H9 (cell line): ENCODE measurements around the gene CRY1. TPM values are rescaled to one million over a fixed set of nuclear protein-coding genes. Genes with fewer than 3 reads are reported as not detected.

Experiments
- DNase-seq: peaks from one replicate; pipeline ENCODE4 v3.0.0-alpha.2; 2017
- H2AFZ ChIP-seq: one replicate; pipeline ENCODE4 v1.6.1; 2013; ENCODE audit warnings: mild to moderate bottlenecking, low read length, control low read depth, moderate library complexity
- H2AK5ac ChIP-seq: 2 replicates; pipeline ENCODE4 v1.6.1; 2013; ENCODE audit warnings: low read length, control low read depth, mixed read lengths; ENCODE audit not compliant: insufficient read length
- H2BK120ac ChIP-seq: one replicate; pipeline ENCODE4 v1.6.1; 2013; ENCODE audit warnings: low read depth, mild to moderate bottlenecking, low read length, control low read depth, inconsistent platforms; ENCODE audit not compliant: poor library complexity, severe bottlenecking
- H2BK12ac ChIP-seq: 2 replicates; pipeline ENCODE4 v1.6.1; 2013; ENCODE audit warnings: low read length, control low read depth, mixed read lengths, low read depth; ENCODE audit not compliant: insufficient read length
- H2BK15ac ChIP-seq: 2 replicates; pipeline ENCODE4 v1.6.1; 2013; ENCODE audit warnings: low read depth, low read length, control low read depth
- H2BK20ac ChIP-seq: one replicate; pipeline ENCODE4 v1.6.1; 2013; ENCODE audit warnings: low read depth, mild to moderate bottlenecking, low read length, control low read depth, inconsistent platforms; ENCODE audit not compliant: poor library complexity, severe bottlenecking
- H2BK5ac ChIP-seq: 2 replicates; pipeline ENCODE4 v1.6.1; 2013; ENCODE audit warnings: low read length, control low read depth, mixed read lengths; ENCODE audit not compliant: insufficient read length
- H3K14ac ChIP-seq: 2 replicates; pipeline ENCODE4 v1.6.1; 2013; ENCODE audit warnings: low read length, control low read depth; ENCODE audit not compliant: insufficient read depth
- H3K18ac ChIP-seq: 2 replicates; pipeline ENCODE4 v1.6.1; 2013; ENCODE audit warnings: low read depth, mild to moderate bottlenecking, mixed read lengths, low read length, control low read depth; ENCODE audit not compliant: insufficient read length
- H3K23ac ChIP-seq: 2 replicates; pipeline ENCODE4 v1.6.1; 2013; ENCODE audit warnings: low read length, control low read depth, mixed read lengths, low read depth; ENCODE audit not compliant: insufficient read length
- H3K23me2 ChIP-seq: 2 replicates; pipeline ENCODE4 v1.6.1; 2013; ENCODE audit warnings: low read depth, mild to moderate bottlenecking, mixed read lengths, low read length, control low read depth; ENCODE audit not compliant: insufficient read length, poor library complexity, severe bottlenecking
- H3K27ac ChIP-seq: 2 replicates; pipeline ENCODE4 v1.5.1; 2013; ENCODE audit warnings: low read length, control low read depth, mixed read lengths, low read depth; ENCODE audit not compliant: insufficient read length
- H3K27me3 ChIP-seq: 2 replicates; pipeline ENCODE4 v1.6.1; 2013; ENCODE audit warnings: low read length, control low read depth, inconsistent platforms; ENCODE audit not compliant: insufficient read depth
- H3K4ac ChIP-seq: 2 replicates; pipeline ENCODE4 v1.6.1; 2013; ENCODE audit warnings: low read depth, mild to moderate bottlenecking, control low read depth, inconsistent platforms, low read length, moderate library complexity
- H3K4me1 ChIP-seq: 2 replicates; pipeline ENCODE4 v1.6.1; 2013; ENCODE audit warnings: low read length, control low read depth, inconsistent platforms; ENCODE audit not compliant: insufficient read depth
- H3K4me2 ChIP-seq: 2 replicates; pipeline ENCODE4 v1.6.1; 2013; ENCODE audit warnings: low read length, control low read depth, mixed read lengths; ENCODE audit not compliant: insufficient read length, insufficient read depth
- H3K56ac ChIP-seq: 2 replicates; pipeline ENCODE4 v1.6.1; 2013; ENCODE audit warnings: low read depth, mild to moderate bottlenecking, mixed read lengths, low read length, control low read depth; ENCODE audit not compliant: insufficient read length
- H3K79me1 ChIP-seq: 2 replicates; pipeline ENCODE4 v1.6.1; 2013; ENCODE audit warnings: low read depth, mild to moderate bottlenecking, moderate library complexity, low read length, control low read depth, inconsistent platforms; ENCODE audit not compliant: insufficient read depth, poor library complexity, severe bottlenecking
- H3K79me2 ChIP-seq: 2 replicates; pipeline ENCODE4 v1.6.1; 2013; ENCODE audit warnings: low read length, control low read depth, inconsistent platforms; ENCODE audit not compliant: insufficient read depth
- H3K9ac ChIP-seq: 2 replicates; pipeline ENCODE4 v1.6.1; 2013; ENCODE audit warnings: low read length, control low read depth, mixed read lengths; ENCODE audit not compliant: insufficient read length; ENCODE audit errors: extremely low read depth
- H3K9me3 ChIP-seq: one replicate; pipeline ENCODE4 v1.6.1; 2013; ENCODE audit warnings: low read depth, low read length, inconsistent platforms; ENCODE audit not compliant: control insufficient read depth
- H3T11ph ChIP-seq: one replicate; pipeline ENCODE4 v1.6.1; 2013; ENCODE audit warnings: mild to moderate bottlenecking, low read length, control low read depth, inconsistent platforms
- H4K20me1 ChIP-seq: one replicate; pipeline ENCODE4 v1.6.1; 2013; ENCODE audit not compliant: control insufficient read depth, insufficient read length, insufficient read depth
- H4K5ac ChIP-seq: 2 replicates; pipeline ENCODE4 v1.6.1; 2013; ENCODE audit warnings: low read depth, mild to moderate bottlenecking, mixed read lengths, low read length, control low read depth; ENCODE audit not compliant: insufficient read length
- H4K8ac ChIP-seq: replicated peaks from 2 replicates; pipeline ENCODE4 v1.6.1; 2013; ENCODE audit warnings: low read length, control low read depth, mixed read lengths, low read depth; ENCODE audit not compliant: insufficient read length
- H4K91ac ChIP-seq: 2 replicates; pipeline ENCODE4 v1.6.1; 2013; ENCODE audit warnings: low read depth, mild to moderate bottlenecking, moderate library complexity, mixed read lengths, low read length, control low read depth; ENCODE audit not compliant: insufficient read length
- H3K27ac Mint-ChIP-seq, 3 experiments: 2 replicates in 2 of 3; 3 replicates in 1 of 3; pipeline ENCODE4 v1.8.0; 2020 to 2021; ENCODE audit warnings: mixed read lengths in 3 of 3, mild to moderate bottlenecking in 1 of 3, moderate library complexity in 1 of 3
- H3K27me3 Mint-ChIP-seq: 2 replicates; pipeline ENCODE4 v1.8.0; 2021; ENCODE audit warnings: low read depth, mild to moderate bottlenecking, moderate library complexity, mixed read lengths
- H3K36me3 Mint-ChIP-seq, 3 experiments: 2 replicates in 2 of 3; 3 replicates in 1 of 3; pipeline ENCODE4 v1.8.0; 2020 to 2021; ENCODE audit warnings: low read depth in 3 of 3, mixed read lengths in 3 of 3; ENCODE audit not compliant: insufficient read depth in 1 of 3
- H3K4me1 Mint-ChIP-seq, 2 experiments: 2 replicates each; pipeline ENCODE4 v1.8.0; 2020; ENCODE audit warnings: mixed read lengths in 2 of 2
- H3K4me3 Mint-ChIP-seq, 2 experiments: 2 replicates in 1 of 2; 3 replicates in 1 of 2; pipeline ENCODE4 v1.8.0; 2020 to 2021; ENCODE audit warnings: mild to moderate bottlenecking in 2 of 2, mixed read lengths in 2 of 2, moderate library complexity in 1 of 2
- H3K9me3 Mint-ChIP-seq, 2 experiments: 2 replicates in 1 of 2; 3 replicates in 1 of 2; pipeline ENCODE4 v1.8.0; 2020; ENCODE audit warnings: mild to moderate bottlenecking in 2 of 2, mixed read lengths in 2 of 2, moderate library complexity in 1 of 2
- CTCF ChIP-seq: fragments of 200-600 bp; sonication (generic); conservative IDR thresholded peaks from 3 replicates; pipeline ENCODE4 v1.8.0; 2021; ENCODE audit warnings: antibody characterized with exemption, mild to moderate bottlenecking
- WGBS: extraction: QIAGEN DNeasy Blood & Tissue Kit; methylation state at CpG from one replicate; pipeline ENCODE4 v1.1.7; 2013; ENCODE audit warnings: missing lambda C conversion rate, low lambda C conversion rate, mixed read lengths; ENCODE audit not compliant: insufficient read length; ENCODE audit errors: extremely low coverage; 5-methylcytosine and 5-hydroxymethylcytosine counted together
- total RNA-seq: library from RNA; stranded (reverse); gene quantifications from 2 replicates; pipeline ENCODE4 v1.2.1, GENCODE V29; 2021

CRY1 gene
- total RNA-seq, 1 experiment from 2014 or later = 23.5 TPM

- H2BK120ac ChIP-seq = no peak overlapping the region
- Mint-ChIP-seq H3K9me3 (no peaks in the 10 kb centered on the region; a peak in 1 of 5 replicates), H3K27ac (no peak overlapping the region), H3K4me1 (peaks cover 18 to 22% of the 10 kb centered on the region in 2 experiments), H3K27me3 (no peaks in the 10 kb centered on the region; the same call in 1 of the 2 replicates), H3K4me3 (no peak overlapping the region), H3K36me3 (peaks cover 13 to 25% (median 21%) of the 10 kb centered on the region in 3 experiments; a peak in 6 of 7 replicates)
- no peak for DNase-seq
- H3K79me2 ChIP-seq = no peaks in the 10 kb centered on the region
- no peak overlapping the region for H2BK20ac ChIP-seq
- H4K91ac ChIP-seq = no peak overlapping the region
- no peak overlapping the region for H3K4ac ChIP-seq
- no peaks in the 10 kb centered on the region for H3K27me3 ChIP-seq
- H2AK5ac ChIP-seq = no peak overlapping the region
- no peaks in the 10 kb centered on the region for H3K9me3 ChIP-seq
- H2BK12ac ChIP-seq = no peak overlapping the region
- H3K23me2 ChIP-seq = peaks cover 6% of the 10 kb centered on the region
- no CpG with 5 or more reads among the region's 6 CpGs for WGBS
- H3K23ac ChIP-seq = no peak overlapping the region
- H3K56ac ChIP-seq = no peak overlapping the region
- H3K79me1 ChIP-seq = no peaks in the 10 kb centered on the region
- H3K14ac ChIP-seq = no peak overlapping the region
- no peak overlapping the region for H3K18ac ChIP-seq
- no peak overlapping the region for H3K9ac ChIP-seq
- H3K4me2 ChIP-seq = no peak overlapping the region
- H2BK15ac ChIP-seq = no peak overlapping the region
- no peak overlapping the region for H2AFZ ChIP-seq
- H4K20me1 ChIP-seq = no peaks in the 10 kb centered on the region
- no peak overlapping the region for H4K8ac ChIP-seq
- TF ChIP-seq CTCF = no peak
- H3K27ac ChIP-seq = no peak overlapping the region
- H4K5ac ChIP-seq = no peak overlapping the region
- H3T11ph ChIP-seq = no peak overlapping the region
- H3K4me1 ChIP-seq = no peaks in the 10 kb centered on the region; the same call in 1 of the 2 replicates
- H2BK5ac ChIP-seq = no peak overlapping the region
Observed at GRCh38 chr12:106984588-106985137, 108.7 kb downstream of the CRY1 start.
